AG04450 (cell line): ENCODE measurements around the gene PDZD7. TPM values are rescaled to one million over a fixed set of nuclear protein-coding genes. Genes with fewer than 3 reads are reported as not detected.

Experiments used
- CTCF ChIA-PET: fragments of 300-600, 350-600 bp; formaldehyde crosslinking; extraction: SDS; loops from one replicate; lab custom pipeline; 2022; ENCODE audit warnings: antibody characterized with exemption, inconsistent platforms; lab: Charles Lee
- POLR2A ChIA-PET: fragments of 350-600 bp; formaldehyde crosslinking; extraction: SDS; loops from one replicate; lab custom pipeline; 2021; ENCODE audit warnings: antibody characterized with exemption, inconsistent platforms; lab: Yijun Ruan, JAX
- DNase-seq: peaks from one replicate; pipeline ENCODE4 v3.0.0-alpha.2; 2011; ENCODE audit warnings: low read depth, low spot score
- H3K27ac ChIP-seq: one replicate; pipeline ENCODE4 v1.5.1; 2012; ENCODE audit warnings: low read depth, low read length, control low read depth
- H3K27me3 ChIP-seq: one replicate; pipeline ENCODE4 v1.6.0; 2012; ENCODE audit warnings: low read length; ENCODE audit not compliant: control insufficient read depth, insufficient read depth
- H3K4me3 ChIP-seq: 2 replicates; pipeline ENCODE4 v1.5.1; 2011; ENCODE audit warnings: mild to moderate bottlenecking, low read depth, low read length, control low read depth
- H3K9me3 ChIP-seq: 2 replicates; pipeline ENCODE4 v1.5.1; 2012; ENCODE audit warnings: low read length; ENCODE audit not compliant: control insufficient read depth, insufficient read depth
- CTCF ChIP-seq: IDR thresholded peaks from 2 replicates; pipeline ENCODE4 v1.5.1; 2011; ENCODE audit warnings: low read depth, low read length, control low read depth, inconsistent platforms
- polyA plus RNA-seq: library from polyadenylated mRNA; depleted of rRNA; stranded (reverse); fragments of >200 nt; gene quantifications from 2 replicates; pipeline ENCODE4 v1.2.3, GENCODE V29; 2011; rRNA removed
- small RNA-seq: library from RNA; depleted of rRNA; stranded (forward); fragments of <200 nt; gene quantifications from one replicate; pipeline ENCODE3, GENCODE V24; 2012; ENCODE audit warnings: low read depth; ENCODE audit not compliant: insufficient read length

The PDZD7 gene
- polyA plus RNA-seq, 1 experiment: 0.27 TPM

GRCh38 chr10:100960251-100960650 is 70.7 kb downstream of the PDZD7 start:
- no peak for TF ChIP-seq CTCF
- Histone ChIP-seq H3K27me3 (no peaks in the 10 kb centered on the region), H3K4me3 (no peak overlapping the region), H3K27ac (no peak overlapping the region), H3K9me3 (no peaks in the 10 kb centered on the region)
- ChIA-PET POLR2A (no interaction called here), CTCF (no interaction called here)
- no peak for DNase-seq

Small RNA genes lying within 50 kb of the gene (small RNA-seq; reads per million reads assigned to genes)
- not detected for gene MIR608

Other genes starting within 250 kb of the PDZD7 start
- 15.0 and 19.0 TPM in 2 replicates for gene SLF2, start 118.2 kb downstream of the PDZD7 start, polyA plus RNA-seq
- 10.5 and 14.4 TPM in 2 replicates for gene SEMA4G, start 61.6 kb downstream of the PDZD7 start, polyA plus RNA-seq
- gene MRPL43, start 43.6 kb downstream of the PDZD7 start, polyA plus RNA-seq: 72.3 and 88.0 TPM in 2 replicates
- gene TWNK, start 43.6 kb downstream of the PDZD7 start, polyA plus RNA-seq: 4.3 and 6.9 TPM in 2 replicates
- gene LZTS2, start 31.3 kb downstream of the PDZD7 start, polyA plus RNA-seq: 33.3 and 54.3 TPM in 2 replicates
- 77.8 and 87.0 TPM in 2 replicates for gene SFXN3, start 105 bp upstream of the PDZD7 start, polyA plus RNA-seq
- gene KAZALD1, start 30.9 kb upstream of the PDZD7 start, polyA plus RNA-seq: 10.8 and 14.1 TPM in 2 replicates
- not detected in 2 replicates for gene TLX1, start 100.2 kb upstream of the PDZD7 start, polyA plus RNA-seq
- gene LBX1, start 198.3 kb upstream of the PDZD7 start, polyA plus RNA-seq: not detected in 2 replicates